ENCODE data around the gene RPLP1.
A peak's percentile ranks its signal among the peaks of the same experiment; 100 is the strongest.

The RPLP1 gene

DNA sequence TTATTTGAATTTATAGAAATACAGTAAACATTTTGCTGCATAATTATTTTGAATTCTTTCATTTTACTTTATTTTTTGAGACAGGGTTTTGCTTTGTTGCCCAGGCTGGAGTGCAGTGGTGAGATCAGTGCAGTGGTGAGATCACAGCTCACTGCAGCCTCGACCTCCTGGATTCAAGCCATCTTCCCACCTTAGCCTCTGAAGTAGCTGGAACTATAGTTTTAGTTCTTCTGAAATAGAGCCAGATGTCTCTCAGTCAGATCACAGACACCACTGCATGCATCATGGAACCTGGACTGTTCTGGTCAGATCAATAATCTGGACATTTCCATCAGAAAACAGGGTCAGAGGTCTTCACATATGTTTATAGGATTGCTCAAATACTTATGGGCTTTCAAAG, 7.9 kb downstream of the RPLP1 start:
- TF ChIP-seq, protein P1, sequence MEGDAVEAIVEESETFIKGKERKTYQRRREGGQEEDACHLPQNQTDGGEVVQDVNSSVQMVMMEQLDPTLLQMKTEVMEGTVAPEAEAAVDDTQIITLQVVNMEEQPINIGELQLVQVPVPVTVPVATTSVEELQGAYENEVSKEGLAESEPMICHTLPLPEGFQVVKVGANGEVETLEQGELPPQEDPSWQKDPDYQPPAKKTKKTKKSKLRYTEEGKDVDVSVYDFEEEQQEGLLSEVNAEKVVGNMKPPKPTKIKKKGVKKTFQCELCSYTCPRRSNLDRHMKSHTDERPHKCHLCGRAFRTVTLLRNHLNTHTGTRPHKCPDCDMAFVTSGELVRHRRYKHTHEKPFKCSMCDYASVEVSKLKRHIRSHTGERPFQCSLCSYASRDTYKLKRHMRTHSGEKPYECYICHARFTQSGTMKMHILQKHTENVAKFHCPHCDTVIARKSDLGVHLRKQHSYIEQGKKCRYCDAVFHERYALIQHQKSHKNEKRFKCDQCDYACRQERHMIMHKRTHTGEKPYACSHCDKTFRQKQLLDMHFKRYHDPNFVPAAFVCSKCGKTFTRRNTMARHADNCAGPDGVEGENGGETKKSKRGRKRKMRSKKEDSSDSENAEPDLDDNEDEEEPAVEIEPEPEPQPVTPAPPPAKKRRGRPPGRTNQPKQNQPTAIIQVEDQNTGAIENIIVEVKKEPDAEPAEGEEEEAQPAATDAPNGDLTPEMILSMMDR (IDR thresholded peaks at IDR 0.05; ENCODE audit: insufficient read depth, low read length, poor library complexity, severe bottlenecking), result no peak
- H3K36me3 ChIP-seq (ENCODE audit: control insufficient read depth, insufficient read depth, low read length), result peaks cover 10% of the 10 kb centered on the region
- DNase-seq (ENCODE audit: extremely low read depth, insufficient read length), result no peak
- H3K27me3 ChIP-seq (replicated peaks; ENCODE audit: control insufficient read depth, insufficient read depth, low read length), result no peaks in the 10 kb centered on the region
- no peak overlapping the region for H3K4me3 ChIP-seq (replicated peaks; ENCODE audit: low read depth, low read length)

GRCh38 chr15:69462030-69462492, 9.4 kb downstream of the RPLP1 start:
- TF ChIP-seq, protein P1 (IDR thresholded peaks at IDR 0.05; ENCODE audit: insufficient read depth, low read length, poor library complexity, severe bottlenecking), result no peak
- Histone ChIP-seq H3K27me3 (replicated peaks; ENCODE audit: control insufficient read depth, insufficient read depth, low read length) (no peaks in the 10 kb centered on the region), H3K4me3 (replicated peaks; ENCODE audit: low read depth, low read length) (peak overlapping the region; percentile 38), H3K36me3 (ENCODE audit: control insufficient read depth, insufficient read depth, low read length) (no peaks in the 10 kb centered on the region; the same call in 1 of the 2 replicates)
- no peak for DNase-seq (ENCODE audit: extremely low read depth, insufficient read length)

- peak; percentile 93 for DNase-seq (ENCODE audit: extremely low read depth, insufficient read length)
These were observed 10.0 kb downstream of the RPLP1 start for GRCh38 chr15:69462493-69463181.

GRCh38 chr15:69463182-69463756, 10.7 kb downstream of the RPLP1 start:
- peak overlapping the region; percentile 58 for H3K4me3 ChIP-seq (replicated peaks; ENCODE audit: low read depth, low read length)
- no peaks in the 10 kb centered on the region for H3K36me3 ChIP-seq (ENCODE audit: control insufficient read depth, insufficient read depth, low read length)
- no peaks in the 10 kb centered on the region for H3K27me3 ChIP-seq (replicated peaks; ENCODE audit: control insufficient read depth, insufficient read depth, low read length)
- no peak for DNase-seq (ENCODE audit: extremely low read depth, insufficient read length)
- TF ChIP-seq, protein P1 (IDR thresholded peaks at IDR 0.05; ENCODE audit: insufficient read depth, low read length, poor library complexity, severe bottlenecking), result no peak

More at GRCh38 chr15:69462493-69463181, 10.0 kb downstream of the RPLP1 start:
- Histone ChIP-seq H3K4me3 (replicated peaks; ENCODE audit: low read depth, low read length) (peak overlapping the region; percentile 58), H3K36me3 (ENCODE audit: control insufficient read depth, insufficient read depth, low read length) (no peaks in the 10 kb centered on the region), H3K27me3 (replicated peaks; ENCODE audit: control insufficient read depth, insufficient read depth, low read length) (no peaks in the 10 kb centered on the region)
- TF ChIP-seq, protein P1 (IDR thresholded peaks at IDR 0.05; ENCODE audit: insufficient read depth, low read length, poor library complexity, severe bottlenecking), result peak; percentile 91

DNA sequence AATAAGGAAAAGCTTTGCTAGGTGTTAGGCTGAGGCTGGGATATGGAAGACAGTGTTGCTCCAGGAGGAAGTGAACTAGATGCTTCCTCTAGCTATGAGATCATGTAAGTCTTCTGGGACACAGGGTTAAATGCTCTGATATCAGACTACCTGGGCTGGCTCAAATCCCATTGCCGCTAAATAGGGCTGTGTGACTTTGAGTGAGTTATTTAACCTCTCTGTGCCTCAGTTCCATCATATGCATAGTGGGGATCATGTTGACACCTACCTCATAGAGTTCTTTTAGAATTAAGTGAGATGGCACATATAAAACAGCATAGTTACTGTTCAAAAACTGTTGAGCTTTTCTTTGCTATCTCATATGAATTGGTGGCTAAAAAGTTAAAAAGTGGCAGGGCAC, 12.6 kb downstream of the RPLP1 start:
- DNase-seq (ENCODE audit: extremely low read depth, insufficient read length), result no peak
- Histone ChIP-seq H3K36me3 (ENCODE audit: control insufficient read depth, insufficient read depth, low read length) (no peaks in the 10 kb centered on the region), H3K27me3 (replicated peaks; ENCODE audit: control insufficient read depth, insufficient read depth, low read length) (no peaks in the 10 kb centered on the region), H3K4me3 (replicated peaks; ENCODE audit: low read depth, low read length) (no peak overlapping the region)
- TF ChIP-seq, protein P1 (IDR thresholded peaks at IDR 0.05; ENCODE audit: insufficient read depth, low read length, poor library complexity, severe bottlenecking), result no peak
